Measurements from ENCODE around the gene RNU6-7.

Gene RNU6-7

GRCh38 chr14:32230695-32231280 lies 28.9 kb downstream of the RNU6-7 start:
- H3K79me2 ChIP-seq (ENCODE audit: low read length), result no peaks in the 10 kb centered on the region
- no peak overlapping the region for H3K4me2 ChIP-seq (ENCODE audit: low read length)
- no peak overlapping the region for H3K9ac ChIP-seq (ENCODE audit: low read length)
- H4K20me1 ChIP-seq (ENCODE audit: insufficient read depth, low read length), result no peaks in the 10 kb centered on the region
- no peaks in the 10 kb centered on the region for H3K36me3 ChIP-seq (replicated peaks; ENCODE audit: low read depth, low read length)
- H3K9me3 ChIP-seq (ENCODE audit: insufficient read depth, low read length), result no peaks in the 10 kb centered on the region
- no peak overlapping the region for H3K27ac ChIP-seq (ENCODE audit: low read length)
- TF ChIP-seq, protein P1, sequence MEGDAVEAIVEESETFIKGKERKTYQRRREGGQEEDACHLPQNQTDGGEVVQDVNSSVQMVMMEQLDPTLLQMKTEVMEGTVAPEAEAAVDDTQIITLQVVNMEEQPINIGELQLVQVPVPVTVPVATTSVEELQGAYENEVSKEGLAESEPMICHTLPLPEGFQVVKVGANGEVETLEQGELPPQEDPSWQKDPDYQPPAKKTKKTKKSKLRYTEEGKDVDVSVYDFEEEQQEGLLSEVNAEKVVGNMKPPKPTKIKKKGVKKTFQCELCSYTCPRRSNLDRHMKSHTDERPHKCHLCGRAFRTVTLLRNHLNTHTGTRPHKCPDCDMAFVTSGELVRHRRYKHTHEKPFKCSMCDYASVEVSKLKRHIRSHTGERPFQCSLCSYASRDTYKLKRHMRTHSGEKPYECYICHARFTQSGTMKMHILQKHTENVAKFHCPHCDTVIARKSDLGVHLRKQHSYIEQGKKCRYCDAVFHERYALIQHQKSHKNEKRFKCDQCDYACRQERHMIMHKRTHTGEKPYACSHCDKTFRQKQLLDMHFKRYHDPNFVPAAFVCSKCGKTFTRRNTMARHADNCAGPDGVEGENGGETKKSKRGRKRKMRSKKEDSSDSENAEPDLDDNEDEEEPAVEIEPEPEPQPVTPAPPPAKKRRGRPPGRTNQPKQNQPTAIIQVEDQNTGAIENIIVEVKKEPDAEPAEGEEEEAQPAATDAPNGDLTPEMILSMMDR (IDR thresholded peaks at IDR 0.05; ENCODE audit: low read depth, low read length), result no peak
- TF ChIP-seq EZH2phosphoT487 (IDR thresholded peaks at IDR 0.05; ENCODE audit: low read depth), result no peak
- H3K27me3 ChIP-seq (ENCODE audit: low read depth, low read length), result no peaks in the 10 kb centered on the region
- H3K4me1 ChIP-seq (ENCODE audit: low read length), result no peaks in the 10 kb centered on the region
- no peak overlapping the region for H2AFZ ChIP-seq (ENCODE audit: low read depth, low read length)
- no peak overlapping the region for H3K4me3 ChIP-seq (ENCODE audit: low read length)

GRCh38 chr14:32232481-32232880 lies 30.6 kb downstream of the RNU6-7 start:
- no peaks in the 10 kb centered on the region for H3K27me3 ChIP-seq (ENCODE audit: low read depth, low read length)
- H4K20me1 ChIP-seq (ENCODE audit: insufficient read depth, low read length), result no peaks in the 10 kb centered on the region
- H3K27ac ChIP-seq (ENCODE audit: low read length), result no peak overlapping the region
- H3K79me2 ChIP-seq (ENCODE audit: low read length), result no peaks in the 10 kb centered on the region
- H2AFZ ChIP-seq (ENCODE audit: low read depth, low read length), result no peak overlapping the region
- no peak overlapping the region for H3K9ac ChIP-seq (ENCODE audit: low read length)
- TF ChIP-seq EZH2phosphoT487 (IDR thresholded peaks at IDR 0.05; ENCODE audit: low read depth), result no peak
- TF ChIP-seq, protein P1 (IDR thresholded peaks at IDR 0.05; ENCODE audit: low read depth, low read length), result no peak
- H3K4me3 ChIP-seq (ENCODE audit: low read length), result no peak overlapping the region
- no peaks in the 10 kb centered on the region for H3K4me1 ChIP-seq (ENCODE audit: low read length)
- H3K9me3 ChIP-seq (ENCODE audit: insufficient read depth, low read length), result no peaks in the 10 kb centered on the region
- H3K36me3 ChIP-seq (replicated peaks; ENCODE audit: low read depth, low read length), result no peaks in the 10 kb centered on the region
- no peak overlapping the region for H3K4me2 ChIP-seq (ENCODE audit: low read length)

- Histone ChIP-seq H3K9me3 (ENCODE audit: insufficient read depth, low read length) (no peaks in the 10 kb centered on the region), H3K4me2 (ENCODE audit: low read length) (no peak overlapping the region), H2AFZ (ENCODE audit: low read depth, low read length) (no peak overlapping the region), H3K4me1 (ENCODE audit: low read length) (no peaks in the 10 kb centered on the region), H3K27ac (ENCODE audit: low read length) (no peak overlapping the region), H3K4me3 (ENCODE audit: low read length) (no peak overlapping the region), H3K79me2 (ENCODE audit: low read length) (no peaks in the 10 kb centered on the region), H3K9ac (ENCODE audit: low read length) (no peak overlapping the region), H3K27me3 (ENCODE audit: low read depth, low read length) (no peaks in the 10 kb centered on the region), H4K20me1 (ENCODE audit: insufficient read depth, low read length) (no peaks in the 10 kb centered on the region), H3K36me3 (replicated peaks; ENCODE audit: low read depth, low read length) (no peaks in the 10 kb centered on the region)
- TF ChIP-seq EZH2phosphoT487 (IDR thresholded peaks at IDR 0.05; ENCODE audit: low read depth), result no peak
- TF ChIP-seq, protein P1 (IDR thresholded peaks at IDR 0.05; ENCODE audit: low read depth, low read length), result no peak
These were observed 31.4 kb downstream of the RNU6-7 start for GRCh38 chr14:32233260-32233659.

DNA sequence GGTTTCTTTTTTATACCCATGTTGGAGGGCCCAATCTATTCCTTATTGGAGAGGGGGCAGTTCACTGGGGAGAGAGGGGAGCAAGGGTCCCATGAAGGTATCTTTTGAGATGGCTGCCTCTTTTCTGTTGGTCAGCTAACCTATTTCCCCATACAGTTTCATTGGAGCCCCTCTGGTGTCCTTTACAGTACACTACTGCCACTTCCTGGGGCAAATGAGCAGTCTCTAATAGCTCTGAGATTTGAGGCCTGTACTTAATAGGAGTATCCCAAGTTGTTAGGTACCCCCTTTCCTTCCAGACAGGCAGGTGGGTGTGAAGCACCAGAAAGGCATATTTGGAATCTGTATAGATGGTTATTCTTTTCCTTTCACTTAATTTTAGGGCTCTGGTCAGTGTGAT lies 42.6 kb downstream of the RNU6-7 start:
- no peak overlapping the region for H3K4me2 ChIP-seq (ENCODE audit: low read length)
- no peak overlapping the region for H2AFZ ChIP-seq (ENCODE audit: low read depth, low read length)
- H3K36me3 ChIP-seq (replicated peaks; ENCODE audit: low read depth, low read length), result no peaks in the 10 kb centered on the region
- no peaks in the 10 kb centered on the region for H3K4me1 ChIP-seq (ENCODE audit: low read length)
- TF ChIP-seq, protein P1 (IDR thresholded peaks at IDR 0.05; ENCODE audit: low read depth, low read length), result peak; percentile 41
- no peak for TF ChIP-seq EZH2phosphoT487 (IDR thresholded peaks at IDR 0.05; ENCODE audit: low read depth)
- H3K4me3 ChIP-seq (ENCODE audit: low read length), result no peak overlapping the region
- H3K9me3 ChIP-seq (ENCODE audit: insufficient read depth, low read length), result no peaks in the 10 kb centered on the region
- H3K79me2 ChIP-seq (ENCODE audit: low read length), result no peaks in the 10 kb centered on the region
- H3K9ac ChIP-seq (ENCODE audit: low read length), result no peak overlapping the region
- no peaks in the 10 kb centered on the region for H4K20me1 ChIP-seq (ENCODE audit: insufficient read depth, low read length)
- no peak overlapping the region for H3K27ac ChIP-seq (ENCODE audit: low read length)
- H3K27me3 ChIP-seq (ENCODE audit: low read depth, low read length), result no peaks in the 10 kb centered on the region
